Thoracic aorta (tissue), 2 donors: ENCODE data around the gene GNG7. TPM values are rescaled to one million over a fixed set of nuclear protein-coding genes. Genes with fewer than 3 reads are reported as not detected.

Source experiments
- ATAC-seq: fragments of 150-250 bp; one replicate; pipeline ENCODE4 v1.8.0; 2017; ENCODE audit warnings: low read depth; ENCODE audit not compliant: insufficient number of reproducible peaks, low FRiP score
- DNase-seq: peaks from one replicate; pipeline ENCODE4 v3.0.0-alpha.2; 2020; ENCODE audit warnings: low spot score
- H3K27ac ChIP-seq, 2 donors: fragments of 200-600 bp; sonication (generic); 1 replicate in 1 of 2; 2 replicates in 1 of 2; pipeline ENCODE4 v1.5.1; 2016; ENCODE audit warnings: mild to moderate bottlenecking in 2 of 2, moderate library complexity in 2 of 2
- H3K27me3 ChIP-seq: fragments of 200-600 bp; sonication (generic); replicated peaks from 2 replicates; pipeline ENCODE4 v1.6.0; 2016; ENCODE audit warnings: mild to moderate bottlenecking; ENCODE audit not compliant: insufficient read depth
- H3K36me3 ChIP-seq: fragments of 200-600 bp; sonication (generic); one replicate; pipeline ENCODE4 v1.5.1; 2016
- H3K4me1 ChIP-seq, 2 donors: fragments of 200-600 bp; sonication (generic); 1 replicate in 1 of 2; 2 replicates in 1 of 2; pipeline versions ENCODE4 v1.5.1 to v1.6.0; 2016; ENCODE audit warnings: low read depth in 2 of 2, mild to moderate bottlenecking in 1 of 2; ENCODE audit not compliant: control insufficient read depth in 1 of 2
- H3K4me3 ChIP-seq: fragments of 200-600 bp; sonication (generic); 2 replicates; pipeline ENCODE4 v1.5.1; 2016; ENCODE audit warnings: mild to moderate bottlenecking
- H3K9me3 ChIP-seq: fragments of 200-600 bp; sonication (generic); 2 replicates; pipeline ENCODE4 v1.5.1; 2016
- total RNA-seq, 2 donors: library from RNA; depleted of rRNA; stranded (reverse); fragments of >200 nt; gene quantifications; one replicate each; pipeline versions ENCODE4 v1.1.0 to v1.2.3, GENCODE V29; 2016
- TF ChIP-seq, protein P1 (sequence below): fragments of 200-600 bp; sonication (generic); IDR thresholded peaks from one replicate; pipeline ENCODE4 v1.5.1; 2019; ENCODE audit warnings: antibody characterized with exemption

Gene GNG7
- total RNA-seq, 2 donors from 2014 or later: 2.3 to 3.2 TPM

- H3K27me3 ChIP-seq: no peaks in the 10 kb centered on the region
- no peaks in the 10 kb centered on the region for H3K9me3 ChIP-seq
- H3K36me3 ChIP-seq: peaks cover 18% of the 10 kb centered on the region
- H3K27ac ChIP-seq: no peak overlapping the region
- DNase-seq (no peak), ATAC-seq (no peak)
- peaks cover 12 to 15% of the 10 kb centered on the region in 2 donors for H3K4me1 ChIP-seq
- no peak overlapping the region for H3K4me3 ChIP-seq
- TF ChIP-seq, protein P1, sequence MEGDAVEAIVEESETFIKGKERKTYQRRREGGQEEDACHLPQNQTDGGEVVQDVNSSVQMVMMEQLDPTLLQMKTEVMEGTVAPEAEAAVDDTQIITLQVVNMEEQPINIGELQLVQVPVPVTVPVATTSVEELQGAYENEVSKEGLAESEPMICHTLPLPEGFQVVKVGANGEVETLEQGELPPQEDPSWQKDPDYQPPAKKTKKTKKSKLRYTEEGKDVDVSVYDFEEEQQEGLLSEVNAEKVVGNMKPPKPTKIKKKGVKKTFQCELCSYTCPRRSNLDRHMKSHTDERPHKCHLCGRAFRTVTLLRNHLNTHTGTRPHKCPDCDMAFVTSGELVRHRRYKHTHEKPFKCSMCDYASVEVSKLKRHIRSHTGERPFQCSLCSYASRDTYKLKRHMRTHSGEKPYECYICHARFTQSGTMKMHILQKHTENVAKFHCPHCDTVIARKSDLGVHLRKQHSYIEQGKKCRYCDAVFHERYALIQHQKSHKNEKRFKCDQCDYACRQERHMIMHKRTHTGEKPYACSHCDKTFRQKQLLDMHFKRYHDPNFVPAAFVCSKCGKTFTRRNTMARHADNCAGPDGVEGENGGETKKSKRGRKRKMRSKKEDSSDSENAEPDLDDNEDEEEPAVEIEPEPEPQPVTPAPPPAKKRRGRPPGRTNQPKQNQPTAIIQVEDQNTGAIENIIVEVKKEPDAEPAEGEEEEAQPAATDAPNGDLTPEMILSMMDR: no peak
Observed at GRCh38 chr19:2734589-2735288, 32.2 kb upstream of the GNG7 start.

DNA sequence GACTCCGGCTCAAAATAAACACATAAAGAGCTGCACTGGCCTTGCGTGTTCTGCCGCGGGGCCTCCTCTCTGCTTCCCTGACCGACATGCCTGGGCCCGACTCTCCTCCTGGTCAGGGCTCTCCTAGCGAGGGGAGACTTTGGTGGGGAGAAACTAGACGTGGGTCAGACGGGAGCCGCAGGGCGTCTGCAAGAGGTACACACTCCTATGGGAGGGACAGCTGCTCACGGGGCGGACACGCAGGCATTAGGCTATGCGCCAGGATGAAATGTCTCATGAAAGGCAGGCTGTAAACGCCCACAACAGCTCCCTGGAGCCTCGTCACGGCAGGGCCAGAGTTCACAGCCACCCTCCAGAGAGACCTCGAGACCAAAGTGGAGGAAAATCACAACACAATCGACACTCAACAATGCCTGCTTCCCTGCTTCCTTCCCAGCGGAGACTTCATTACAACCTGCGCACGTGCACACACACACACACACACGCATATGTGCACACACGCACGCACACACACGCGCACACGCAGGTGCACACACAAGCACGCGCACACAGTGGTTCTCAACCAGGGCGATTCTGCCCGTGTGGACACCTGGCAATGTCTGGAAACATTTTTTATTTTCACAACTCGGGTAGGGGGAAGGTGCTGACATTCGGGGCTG, 31.6 kb upstream of the GNG7 start:
- no peaks in the 10 kb centered on the region for H3K27me3 ChIP-seq
- H3K27ac ChIP-seq: no peak overlapping the region
- no peak for DNase-seq
- H3K4me3 ChIP-seq: no peak overlapping the region
- H3K4me1 ChIP-seq: peaks cover 7 to 9% of the 10 kb centered on the region in 2 donors
- TF ChIP-seq, protein P1: no peak
- no peak for ATAC-seq
- H3K9me3 ChIP-seq: no peaks in the 10 kb centered on the region
- peaks cover 18% of the 10 kb centered on the region for H3K36me3 ChIP-seq

DNA sequence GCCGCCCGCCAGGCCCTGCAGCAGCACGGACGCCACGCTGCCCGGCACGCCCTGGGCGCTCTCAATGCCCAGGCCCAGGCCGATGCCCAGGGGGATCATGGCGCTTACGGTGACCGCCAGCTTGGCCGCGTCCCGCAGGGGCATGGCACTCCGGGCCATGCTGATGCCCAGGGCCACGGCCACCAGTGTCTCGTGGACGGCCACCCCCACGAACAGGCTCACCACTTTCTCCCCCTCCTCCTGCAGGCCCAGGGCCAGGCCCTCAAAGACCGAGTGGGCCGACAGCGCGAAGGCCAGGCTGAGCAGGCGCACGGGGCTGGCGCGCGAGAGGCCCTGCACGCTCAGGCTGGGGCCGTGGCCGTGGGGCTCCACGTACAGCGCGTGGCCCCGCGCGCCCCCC, 30.4 kb upstream of the GNG7 start:
- no peaks in the 10 kb centered on the region for H3K27me3 ChIP-seq
- H3K4me3 ChIP-seq: no peak overlapping the region
- H3K4me1 ChIP-seq: no peaks in the 10 kb centered on the region
- DNase-seq (no peak), ATAC-seq (no peak)
- TF ChIP-seq, protein P1: no peak
- no peak overlapping the region for H3K27ac ChIP-seq
- H3K36me3 ChIP-seq: peaks cover 18% of the 10 kb centered on the region
- no peaks in the 10 kb centered on the region for H3K9me3 ChIP-seq

GRCh38 chr19:2732157-2732725, 29.7 kb upstream of the GNG7 start:
- Histone ChIP-seq H3K4me3 (no peak overlapping the region), H3K4me1 (no peaks in the 10 kb centered on the region), H3K27me3 (no peaks in the 10 kb centered on the region), H3K9me3 (no peaks in the 10 kb centered on the region), H3K36me3 (peaks cover 18% of the 10 kb centered on the region), H3K27ac (no peak overlapping the region)
- TF ChIP-seq, protein P1: no peak
- no peak for DNase-seq
- no peak for ATAC-seq

DNA sequence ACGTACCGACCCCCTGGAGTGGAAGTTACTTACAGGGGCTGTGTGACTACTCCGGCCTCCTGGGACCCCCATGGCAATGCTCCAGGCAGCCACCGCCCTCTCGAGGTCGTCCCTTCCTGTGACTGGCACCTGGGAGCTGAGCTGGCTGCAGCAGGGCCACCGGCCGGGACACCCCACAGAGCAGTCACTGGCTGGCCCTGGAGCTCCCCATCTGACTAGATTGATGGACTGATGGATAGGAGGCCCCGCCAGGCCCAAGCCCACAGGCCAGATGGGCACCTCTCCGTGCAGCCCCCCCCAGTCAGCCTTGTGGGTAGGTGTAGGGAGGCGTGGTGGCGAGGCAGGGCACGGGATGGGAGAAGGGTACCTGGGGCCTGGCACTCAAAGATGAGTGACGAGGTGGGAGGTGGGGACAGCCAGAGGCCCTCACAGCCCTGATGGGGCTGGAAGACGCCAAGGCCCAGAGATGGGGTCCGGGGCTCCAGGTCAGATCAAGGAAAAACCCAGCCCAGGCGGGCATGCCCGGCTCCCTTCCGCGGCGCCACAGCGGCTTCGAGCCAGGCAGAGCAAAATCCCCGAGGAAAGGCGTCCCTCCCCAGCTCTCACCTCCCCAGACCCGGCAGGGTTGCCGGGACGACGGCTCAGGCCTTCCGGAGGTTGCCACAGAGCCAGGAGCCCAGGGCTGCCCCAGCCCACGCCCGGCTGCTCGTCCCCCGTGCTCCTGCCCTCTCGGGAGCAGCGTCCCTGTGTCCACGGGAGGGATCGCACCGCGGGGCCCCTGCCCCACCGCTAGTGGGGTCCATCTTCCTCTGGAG, 28.9 kb upstream of the GNG7 start:
- H3K9me3 ChIP-seq: no peaks in the 10 kb centered on the region
- no peak overlapping the region for H3K27ac ChIP-seq
- no peak for ATAC-seq
- no peak for DNase-seq
- TF ChIP-seq, protein P1: no peak
- H3K36me3 ChIP-seq: peaks cover 18% of the 10 kb centered on the region
- H3K4me3 ChIP-seq: no peak overlapping the region
- no peaks in the 10 kb centered on the region for H3K27me3 ChIP-seq
- no peaks in the 10 kb centered on the region for H3K4me1 ChIP-seq
